ENCODE data around the gene SERPIND1.

DNA sequence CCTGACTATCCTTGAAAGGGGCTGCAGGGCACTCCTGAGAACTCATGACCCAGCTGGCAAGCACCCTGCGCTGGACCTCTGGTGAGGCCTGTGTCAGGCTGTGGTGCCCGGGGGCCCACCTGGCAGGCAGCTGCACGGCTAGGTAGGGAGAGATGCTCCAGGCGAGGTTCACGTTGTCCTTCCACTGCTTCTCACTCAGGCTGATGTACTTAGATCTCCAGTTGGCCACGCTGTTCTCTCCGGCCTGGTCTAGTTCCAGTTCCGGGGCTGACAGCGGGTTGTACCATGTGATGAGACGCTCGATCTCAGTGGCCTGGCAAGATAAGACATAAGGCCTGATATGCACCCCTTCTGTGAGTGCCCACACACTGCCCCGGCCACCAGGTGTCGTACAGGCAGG, 44.7 kb upstream of the SERPIND1 start:
- TF ChIP-seq, protein P1, sequence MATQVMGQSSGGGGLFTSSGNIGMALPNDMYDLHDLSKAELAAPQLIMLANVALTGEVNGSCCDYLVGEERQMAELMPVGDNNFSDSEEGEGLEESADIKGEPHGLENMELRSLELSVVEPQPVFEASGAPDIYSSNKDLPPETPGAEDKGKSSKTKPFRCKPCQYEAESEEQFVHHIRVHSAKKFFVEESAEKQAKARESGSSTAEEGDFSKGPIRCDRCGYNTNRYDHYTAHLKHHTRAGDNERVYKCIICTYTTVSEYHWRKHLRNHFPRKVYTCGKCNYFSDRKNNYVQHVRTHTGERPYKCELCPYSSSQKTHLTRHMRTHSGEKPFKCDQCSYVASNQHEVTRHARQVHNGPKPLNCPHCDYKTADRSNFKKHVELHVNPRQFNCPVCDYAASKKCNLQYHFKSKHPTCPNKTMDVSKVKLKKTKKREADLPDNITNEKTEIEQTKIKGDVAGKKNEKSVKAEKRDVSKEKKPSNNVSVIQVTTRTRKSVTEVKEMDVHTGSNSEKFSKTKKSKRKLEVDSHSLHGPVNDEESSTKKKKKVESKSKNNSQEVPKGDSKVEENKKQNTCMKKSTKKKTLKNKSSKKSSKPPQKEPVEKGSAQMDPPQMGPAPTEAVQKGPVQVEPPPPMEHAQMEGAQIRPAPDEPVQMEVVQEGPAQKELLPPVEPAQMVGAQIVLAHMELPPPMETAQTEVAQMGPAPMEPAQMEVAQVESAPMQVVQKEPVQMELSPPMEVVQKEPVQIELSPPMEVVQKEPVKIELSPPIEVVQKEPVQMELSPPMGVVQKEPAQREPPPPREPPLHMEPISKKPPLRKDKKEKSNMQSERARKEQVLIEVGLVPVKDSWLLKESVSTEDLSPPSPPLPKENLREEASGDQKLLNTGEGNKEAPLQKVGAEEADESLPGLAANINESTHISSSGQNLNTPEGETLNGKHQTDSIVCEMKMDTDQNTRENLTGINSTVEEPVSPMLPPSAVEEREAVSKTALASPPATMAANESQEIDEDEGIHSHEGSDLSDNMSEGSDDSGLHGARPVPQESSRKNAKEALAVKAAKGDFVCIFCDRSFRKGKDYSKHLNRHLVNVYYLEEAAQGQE (tag by site-specific recombination; IDR thresholded peaks at IDR 0.05) = no peak
- TF ChIP-seq ZNF362 (tag by site-specific recombination; IDR thresholded peaks at IDR 0.05) = no peak
- TF ChIP-seq, protein P2, sequence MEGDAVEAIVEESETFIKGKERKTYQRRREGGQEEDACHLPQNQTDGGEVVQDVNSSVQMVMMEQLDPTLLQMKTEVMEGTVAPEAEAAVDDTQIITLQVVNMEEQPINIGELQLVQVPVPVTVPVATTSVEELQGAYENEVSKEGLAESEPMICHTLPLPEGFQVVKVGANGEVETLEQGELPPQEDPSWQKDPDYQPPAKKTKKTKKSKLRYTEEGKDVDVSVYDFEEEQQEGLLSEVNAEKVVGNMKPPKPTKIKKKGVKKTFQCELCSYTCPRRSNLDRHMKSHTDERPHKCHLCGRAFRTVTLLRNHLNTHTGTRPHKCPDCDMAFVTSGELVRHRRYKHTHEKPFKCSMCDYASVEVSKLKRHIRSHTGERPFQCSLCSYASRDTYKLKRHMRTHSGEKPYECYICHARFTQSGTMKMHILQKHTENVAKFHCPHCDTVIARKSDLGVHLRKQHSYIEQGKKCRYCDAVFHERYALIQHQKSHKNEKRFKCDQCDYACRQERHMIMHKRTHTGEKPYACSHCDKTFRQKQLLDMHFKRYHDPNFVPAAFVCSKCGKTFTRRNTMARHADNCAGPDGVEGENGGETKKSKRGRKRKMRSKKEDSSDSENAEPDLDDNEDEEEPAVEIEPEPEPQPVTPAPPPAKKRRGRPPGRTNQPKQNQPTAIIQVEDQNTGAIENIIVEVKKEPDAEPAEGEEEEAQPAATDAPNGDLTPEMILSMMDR (tag by site-specific recombination; IDR thresholded peaks at IDR 0.05) = no peak

Measured in HEK293 (cell line).